NK-92 treated with Interleukin-12 subunit alpha and Interleukin-12 subunit beta, amount 100 ng/mL, for 24 hours (cell line): ENCODE results near the gene FAM184A.

Experiments
- DNase-seq: peaks from one replicate; lab custom pipeline; 2025; lab: John Stamatoyannopoulos, UW

The FAM184A gene

DNA sequence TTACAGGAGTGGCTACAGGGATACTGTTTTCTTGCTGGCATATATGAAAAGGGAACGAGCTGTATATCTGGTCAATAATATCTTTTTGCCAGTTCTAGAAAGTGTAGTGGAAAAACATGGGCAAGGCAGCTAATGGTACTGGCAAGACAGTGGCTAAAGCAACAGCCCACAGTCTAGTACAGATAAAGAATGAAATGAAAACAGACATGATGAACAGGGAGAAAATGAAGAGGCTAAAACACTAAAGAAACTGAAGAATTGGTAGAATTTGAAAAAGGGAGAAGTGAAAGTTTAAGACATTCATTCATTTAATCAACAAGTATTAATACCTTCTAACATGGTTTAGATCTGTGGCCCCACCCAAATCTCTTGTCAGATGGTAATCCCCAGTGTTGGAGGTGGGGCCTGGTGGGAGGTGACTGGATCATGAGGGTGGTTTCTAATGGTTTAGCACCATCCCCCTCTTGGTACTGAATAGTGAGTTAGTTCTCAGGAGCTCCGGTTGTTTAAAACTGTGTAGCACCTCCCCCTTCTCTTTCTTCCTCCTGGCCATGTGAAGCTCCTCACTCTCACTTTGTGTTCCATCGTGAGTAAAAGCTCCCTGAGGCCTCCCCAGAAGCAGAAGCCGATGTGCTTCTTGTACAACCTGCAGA is 18.1 kb downstream of the FAM184A start:
- DNase-seq = no peak

GRCh38 chr6:119055069-119055468 is 23.4 kb downstream of the FAM184A start:
- DNase-seq = no peak

- no peak for DNase-seq
These were observed 25.5 kb downstream of the FAM184A start for GRCh38 chr6:119052987-119053386.

GRCh38 chr6:119052292-119052889 is 26.1 kb downstream of the FAM184A start:
- DNase-seq = no peak

GRCh38 chr6:119044255-119044654 is 34.2 kb downstream of the FAM184A start:
- no peak for DNase-seq

GRCh38 chr6:119043783-119044182 is 34.7 kb downstream of the FAM184A start:
- DNase-seq = no peak

DNA sequence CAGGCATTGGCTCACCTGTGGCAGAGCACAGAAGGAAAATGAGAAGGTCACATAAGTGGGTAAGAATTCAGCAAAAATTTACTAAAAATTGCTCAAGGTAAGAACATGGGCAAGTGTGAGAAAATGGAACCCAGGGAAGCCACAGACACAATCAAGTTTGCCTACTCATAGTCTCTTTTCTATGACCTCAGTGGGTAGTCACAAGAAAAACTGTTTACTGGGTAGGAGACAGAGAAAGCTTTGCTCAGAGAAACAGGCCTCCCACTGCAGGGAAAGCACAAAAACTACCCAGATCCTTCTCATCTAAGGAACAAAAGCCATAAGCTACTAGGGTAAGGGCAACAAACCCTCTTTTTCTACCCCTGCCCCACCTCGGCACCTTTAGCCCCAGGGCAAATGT is 35.2 kb downstream of the FAM184A start:
- DNase-seq = no peak

- DNase-seq = no peak
These were observed 37.8 kb downstream of the FAM184A start for GRCh38 chr6:119040636-119041035.

- DNase-seq = no peak
These were observed 38.2 kb downstream of the FAM184A start for GRCh38 chr6:119040229-119040628.

DNA sequence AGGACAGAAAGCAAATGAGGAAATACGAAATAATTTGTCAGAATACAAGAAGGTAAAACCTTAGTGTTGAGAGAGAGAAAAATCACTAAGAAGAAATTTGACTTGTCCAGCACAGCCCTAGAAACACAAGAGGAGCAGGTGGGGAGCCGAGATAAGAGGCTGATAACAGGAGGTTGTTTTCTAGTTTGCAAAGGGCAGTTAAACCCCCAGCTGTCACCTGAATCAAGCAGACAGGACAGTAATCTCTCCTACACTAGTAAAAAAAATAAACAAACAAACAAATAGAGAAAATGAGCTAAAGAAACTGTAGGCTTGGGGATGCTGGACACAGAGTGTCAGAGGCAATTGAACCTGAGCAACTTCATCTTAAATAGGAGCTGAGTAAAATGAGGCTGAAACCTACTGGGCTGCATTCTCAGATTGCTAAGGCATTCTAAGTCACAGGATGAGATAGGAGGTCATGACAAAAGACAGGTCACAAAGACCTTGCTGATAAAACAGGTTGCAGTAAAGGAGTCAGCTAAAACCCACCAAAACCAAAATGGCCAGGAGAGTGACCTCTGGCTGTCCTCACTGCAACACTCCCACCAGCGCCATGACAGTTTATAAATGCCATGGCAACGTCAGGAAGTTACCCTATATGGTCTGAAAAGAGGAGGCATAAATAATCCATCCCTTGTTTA is 40.4 kb downstream of the FAM184A start:
- DNase-seq = no peak

GRCh38 chr6:119037264-119037663 is 41.2 kb downstream of the FAM184A start:
- DNase-seq = no peak

DNA sequence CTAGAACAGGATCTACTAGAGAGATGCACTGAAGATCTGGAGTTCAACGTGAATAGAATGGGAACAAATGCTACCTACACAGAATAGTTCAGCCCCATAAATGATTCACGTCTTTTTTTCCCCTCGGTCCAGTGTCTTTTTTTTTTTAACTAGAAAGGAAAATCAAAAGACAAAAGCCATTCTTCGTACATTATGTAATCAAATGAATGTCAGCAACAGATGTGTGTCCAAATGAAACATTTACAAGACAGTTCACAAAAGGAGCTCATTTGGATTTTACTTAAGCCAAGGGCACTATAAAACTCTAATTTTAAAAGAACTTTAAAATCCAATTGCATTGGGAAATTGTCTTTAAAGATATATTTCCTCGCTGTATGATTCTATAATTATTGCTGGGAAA is 42.4 kb downstream of the FAM184A start:
- no peak for DNase-seq

DNA sequence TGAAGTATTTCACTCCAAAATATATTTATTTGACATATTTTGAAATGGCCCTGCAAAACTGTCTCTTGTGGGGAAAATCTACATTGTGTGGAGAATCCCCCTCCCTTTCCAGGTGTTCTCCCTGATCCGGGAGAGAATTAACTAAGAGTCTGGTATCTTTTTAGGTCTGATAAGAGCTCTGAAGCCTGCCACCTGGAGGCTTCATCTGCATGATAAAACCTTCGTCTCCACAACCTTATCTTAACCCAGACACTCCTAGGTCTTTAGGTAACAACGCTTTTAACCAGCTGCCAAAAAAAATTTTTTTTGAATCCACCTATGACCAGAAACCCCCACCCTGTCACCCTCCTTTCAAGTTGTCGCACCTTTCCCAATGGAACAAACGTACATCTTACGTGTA is 43.0 kb downstream of the FAM184A start:
- DNase-seq = no peak

DNA sequence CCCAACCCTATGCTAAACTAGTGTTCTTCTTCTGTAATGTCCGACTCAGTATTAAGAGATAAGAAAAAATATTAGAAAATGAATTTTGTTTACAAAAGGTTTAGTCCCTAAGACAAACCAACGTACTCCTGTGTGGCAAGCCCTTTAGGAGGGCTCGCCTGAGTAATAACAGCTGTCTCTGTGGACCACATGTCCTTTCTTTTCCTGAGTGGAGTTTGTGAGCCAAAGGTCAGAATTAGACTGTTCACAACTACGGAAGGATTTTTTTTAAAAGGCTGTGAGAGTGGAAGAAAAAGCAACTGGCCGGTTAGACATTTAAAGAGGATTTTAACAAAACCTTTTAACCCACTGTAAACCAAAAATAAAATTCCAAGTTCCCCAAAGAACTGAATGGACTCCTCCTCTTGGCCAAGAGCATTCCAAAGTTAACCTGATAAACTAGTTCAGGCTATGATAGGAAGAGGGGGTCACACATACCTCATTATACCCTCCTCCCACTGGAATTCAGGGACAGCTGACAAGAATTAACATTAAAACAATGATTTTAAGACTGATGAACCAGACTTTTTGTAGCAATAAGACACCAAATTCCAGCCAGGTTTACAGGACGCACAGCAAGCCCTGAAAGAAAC is 43.5 kb downstream of the FAM184A start:
- no peak for DNase-seq

DNA sequence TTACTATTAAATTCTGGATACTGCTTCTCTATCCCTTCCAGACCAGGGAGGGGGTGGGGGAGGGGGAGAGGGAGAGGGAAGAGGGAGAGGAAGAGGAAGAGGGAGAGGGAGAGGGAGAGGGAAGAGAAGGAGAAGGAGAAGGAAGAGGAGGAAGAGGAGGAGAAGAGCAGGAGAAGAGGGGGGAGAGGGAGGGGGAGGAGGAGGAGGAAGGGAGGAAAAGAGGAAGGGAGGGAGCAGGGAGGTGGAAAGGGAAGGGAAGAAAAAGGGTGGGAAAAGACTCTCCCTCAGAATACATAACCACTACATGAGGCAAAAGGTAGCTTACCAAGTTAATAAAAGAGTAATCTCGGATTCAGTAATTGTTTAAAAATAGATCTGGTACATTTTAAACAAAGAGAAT is 46.0 kb downstream of the FAM184A start:
- no peak for DNase-seq

- no peak for DNase-seq
These were observed 47.7 kb downstream of the FAM184A start for GRCh38 chr6:119030759-119031158.

DNA sequence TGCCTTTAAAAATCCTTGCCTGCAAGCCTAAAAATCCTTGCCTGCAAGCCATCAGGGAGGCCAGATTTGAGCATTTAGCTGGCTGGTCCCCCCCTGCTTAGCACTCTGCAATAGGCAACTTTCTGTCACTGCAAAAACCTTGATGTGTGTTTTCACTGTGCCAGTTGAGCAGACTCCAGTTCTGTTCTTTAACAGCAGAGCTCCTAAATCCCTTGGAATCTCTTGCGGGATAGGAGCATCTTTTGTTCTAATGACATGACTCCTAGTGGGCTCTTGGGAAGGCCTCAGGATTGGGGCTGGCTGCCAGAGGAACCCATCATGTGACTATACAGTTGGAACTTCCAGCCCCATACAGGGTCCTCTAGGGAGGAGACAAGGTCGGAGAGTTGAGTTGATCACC is 50.4 kb downstream of the FAM184A start:
- no peak for DNase-seq

GRCh38 chr6:119027465-119027864 is 51.0 kb downstream of the FAM184A start:
- no peak for DNase-seq

- DNase-seq = no peak
These were observed 51.6 kb downstream of the FAM184A start for GRCh38 chr6:119026822-119027221.

GRCh38 chr6:119025793-119026192 is 52.7 kb downstream of the FAM184A start:
- no peak for DNase-seq

GRCh38 chr6:119024111-119024510 is 54.4 kb downstream of the FAM184A start:
- no peak for DNase-seq

- DNase-seq = no peak
These were observed 55.7 kb downstream of the FAM184A start for GRCh38 chr6:119022796-119023195.
